Measurements from ENCODE around the gene TYW5. TPM values are rescaled to one million over a fixed set of nuclear protein-coding genes. Genes with fewer than 3 reads are reported as not detected.
A peak's percentile ranks its signal among the peaks of the same experiment; 100 is the strongest.

TYW5 gene
- total RNA-seq, 4 donors from 2014 or later, result 5.7 to 11.7 (median 6.3) TPM

DNA sequence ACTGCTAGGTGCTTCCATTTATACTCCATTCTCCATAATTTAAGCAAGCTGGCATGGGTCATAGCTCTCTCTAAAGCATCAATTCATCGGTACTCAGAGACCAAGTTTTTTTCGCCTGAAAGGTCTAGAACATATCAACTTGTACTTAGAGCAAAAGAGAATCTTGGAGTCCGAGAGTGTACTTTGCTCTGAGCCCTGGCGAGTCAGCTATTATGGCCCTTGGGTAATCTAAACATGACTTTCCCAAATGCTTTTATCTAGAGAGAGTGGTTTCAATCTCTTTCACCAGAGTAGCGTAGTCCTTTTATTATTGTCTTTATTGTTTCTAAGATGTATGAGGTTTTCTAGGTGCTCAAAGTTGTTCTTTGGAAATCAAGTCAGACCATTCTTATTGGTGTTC is 34.5 kb upstream of the TYW5 start:
- H3K4me1 ChIP-seq, result no peaks in the 10 kb centered on the region
- H3K27ac ChIP-seq, result no peak overlapping the region
- TF ChIP-seq EP300 (IDR thresholded peaks at IDR 0.05) (no peak), POLR2AphosphoS5 (IDR thresholded peaks at IDR 0.05) (no peak), POLR2A (IDR thresholded peaks at IDR 0.05) (no peak)
- TF ChIP-seq, protein P1, sequence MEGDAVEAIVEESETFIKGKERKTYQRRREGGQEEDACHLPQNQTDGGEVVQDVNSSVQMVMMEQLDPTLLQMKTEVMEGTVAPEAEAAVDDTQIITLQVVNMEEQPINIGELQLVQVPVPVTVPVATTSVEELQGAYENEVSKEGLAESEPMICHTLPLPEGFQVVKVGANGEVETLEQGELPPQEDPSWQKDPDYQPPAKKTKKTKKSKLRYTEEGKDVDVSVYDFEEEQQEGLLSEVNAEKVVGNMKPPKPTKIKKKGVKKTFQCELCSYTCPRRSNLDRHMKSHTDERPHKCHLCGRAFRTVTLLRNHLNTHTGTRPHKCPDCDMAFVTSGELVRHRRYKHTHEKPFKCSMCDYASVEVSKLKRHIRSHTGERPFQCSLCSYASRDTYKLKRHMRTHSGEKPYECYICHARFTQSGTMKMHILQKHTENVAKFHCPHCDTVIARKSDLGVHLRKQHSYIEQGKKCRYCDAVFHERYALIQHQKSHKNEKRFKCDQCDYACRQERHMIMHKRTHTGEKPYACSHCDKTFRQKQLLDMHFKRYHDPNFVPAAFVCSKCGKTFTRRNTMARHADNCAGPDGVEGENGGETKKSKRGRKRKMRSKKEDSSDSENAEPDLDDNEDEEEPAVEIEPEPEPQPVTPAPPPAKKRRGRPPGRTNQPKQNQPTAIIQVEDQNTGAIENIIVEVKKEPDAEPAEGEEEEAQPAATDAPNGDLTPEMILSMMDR (IDR thresholded peaks at IDR 0.05), result no peak
- WGBS, 2 donors (ENCODE audit: low coverage in 1 of 2), result 93 to 96% methylated on average over 4 to 5 of the region's 5 CpGs
- no peak for ATAC-seq
- no peak overlapping the region for H3K4me3 ChIP-seq
- no peaks in the 10 kb centered on the region for H3K36me3 ChIP-seq
- no peaks in the 10 kb centered on the region for H3K9me3 ChIP-seq
- no peaks in the 10 kb centered on the region for H3K27me3 ChIP-seq

- 16 to 34% methylated on average over 7 of the region's 7 CpGs for WGBS, 2 donors (ENCODE audit: low coverage in 1 of 2)
- TF ChIP-seq POLR2AphosphoS5 (IDR thresholded peaks at IDR 0.05) (no peak), EP300 (IDR thresholded peaks at IDR 0.05) (no peak), POLR2A (IDR thresholded peaks at IDR 0.05) (no peak)
- TF ChIP-seq, protein P1 (IDR thresholded peaks at IDR 0.05), result no peak
- Histone ChIP-seq H3K27ac (no peak overlapping the region), H3K9me3 (no peaks in the 10 kb centered on the region), H3K27me3 (no peaks in the 10 kb centered on the region), H3K4me3 (no peak overlapping the region), H3K36me3 (no peaks in the 10 kb centered on the region), H3K4me1 (no peaks in the 10 kb centered on the region)
- ATAC-seq, result no peak
Measured at GRCh38 chr2:199988151-199988550, 32.9 kb upstream of the TYW5 start.

DNA sequence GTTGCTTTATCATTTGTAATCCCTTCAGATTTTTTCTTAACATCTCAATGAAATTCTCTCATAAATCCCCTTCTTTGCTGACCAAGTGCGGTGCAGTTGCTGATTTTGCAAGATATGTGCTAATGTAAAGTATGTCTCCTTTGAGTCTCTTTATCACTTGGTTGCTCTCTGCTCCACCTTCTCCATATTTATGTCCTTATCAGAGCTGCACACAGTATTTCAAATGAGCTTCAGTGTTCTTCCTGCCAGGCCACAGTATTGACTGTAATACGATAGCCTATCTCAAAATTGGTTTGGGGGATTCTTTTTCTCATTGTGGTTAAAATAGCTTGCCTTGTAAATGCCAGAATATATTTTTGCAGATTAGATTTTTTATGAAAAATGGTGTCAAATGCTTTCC is 32.3 kb upstream of the TYW5 start:
- TF ChIP-seq POLR2A (IDR thresholded peaks at IDR 0.05), result no peak
- TF ChIP-seq EP300 (IDR thresholded peaks at IDR 0.05), result no peak
- TF ChIP-seq POLR2AphosphoS5 (IDR thresholded peaks at IDR 0.05), result no peak
- TF ChIP-seq, protein P1 (IDR thresholded peaks at IDR 0.05), result no peak
- Histone ChIP-seq H3K36me3 (no peaks in the 10 kb centered on the region), H3K4me3 (no peak overlapping the region), H3K27me3 (no peaks in the 10 kb centered on the region), H3K27ac (no peak overlapping the region), H3K4me1 (no peaks in the 10 kb centered on the region), H3K9me3 (no peaks in the 10 kb centered on the region)
- no peak for ATAC-seq
- 78 to 90% methylated on average over 2 of the region's 2 CpGs for WGBS, 2 donors (ENCODE audit: low coverage in 1 of 2)

GRCh38 chr2:199985625-199986207 is 30.4 kb upstream of the TYW5 start:
- H3K4me3 ChIP-seq, result no peak overlapping the region
- no peaks in the 10 kb centered on the region for H3K27me3 ChIP-seq
- no peak for TF ChIP-seq POLR2A (IDR thresholded peaks at IDR 0.05)
- no peak for TF ChIP-seq POLR2AphosphoS5 (IDR thresholded peaks at IDR 0.05)
- TF ChIP-seq, protein P1 (IDR thresholded peaks at IDR 0.05), result peak in 3 of 4 experiments; percentile 25 to 63 (median 30)
- H3K36me3 ChIP-seq, result no peaks in the 10 kb centered on the region
- 71 to 75% methylated on average over 4 to 5 of the region's 6 CpGs for WGBS, 2 donors (ENCODE audit: low coverage in 1 of 2)
- ATAC-seq, result peak; percentile 31
- no peaks in the 10 kb centered on the region for H3K9me3 ChIP-seq
- H3K4me1 ChIP-seq, result no peaks in the 10 kb centered on the region
- H3K27ac ChIP-seq, result no peak overlapping the region

GRCh38 chr2:199984755-199985154 is 29.5 kb upstream of the TYW5 start:
- H3K27me3 ChIP-seq, result no peaks in the 10 kb centered on the region
- TF ChIP-seq, protein P1 (IDR thresholded peaks at IDR 0.05), result no peak
- no peak for TF ChIP-seq POLR2A (IDR thresholded peaks at IDR 0.05)
- no peak for TF ChIP-seq EP300 (IDR thresholded peaks at IDR 0.05)
- no peak for TF ChIP-seq POLR2AphosphoS5 (IDR thresholded peaks at IDR 0.05)
- H3K4me3 ChIP-seq, result no peak overlapping the region
- no peaks in the 10 kb centered on the region for H3K36me3 ChIP-seq
- H3K9me3 ChIP-seq, result no peaks in the 10 kb centered on the region
- no peak for ATAC-seq
- H3K4me1 ChIP-seq, result peaks cover 0 to 5% (median 0%) of the 10 kb centered on the region in 3 donors
- 47 to 63% methylated on average over 1 to 2 of the region's 2 CpGs for WGBS, 2 donors (ENCODE audit: low coverage in 1 of 2)
- no peak overlapping the region for H3K27ac ChIP-seq
